Measurements from ENCODE around the gene RCOR1. TPM values are rescaled to one million over a fixed set of nuclear protein-coding genes. Genes with fewer than 3 reads are reported as not detected.

Gene RCOR1
- polyA plus RNA-seq, 1 donor from 2014 or later = 10.4 TPM

DNA sequence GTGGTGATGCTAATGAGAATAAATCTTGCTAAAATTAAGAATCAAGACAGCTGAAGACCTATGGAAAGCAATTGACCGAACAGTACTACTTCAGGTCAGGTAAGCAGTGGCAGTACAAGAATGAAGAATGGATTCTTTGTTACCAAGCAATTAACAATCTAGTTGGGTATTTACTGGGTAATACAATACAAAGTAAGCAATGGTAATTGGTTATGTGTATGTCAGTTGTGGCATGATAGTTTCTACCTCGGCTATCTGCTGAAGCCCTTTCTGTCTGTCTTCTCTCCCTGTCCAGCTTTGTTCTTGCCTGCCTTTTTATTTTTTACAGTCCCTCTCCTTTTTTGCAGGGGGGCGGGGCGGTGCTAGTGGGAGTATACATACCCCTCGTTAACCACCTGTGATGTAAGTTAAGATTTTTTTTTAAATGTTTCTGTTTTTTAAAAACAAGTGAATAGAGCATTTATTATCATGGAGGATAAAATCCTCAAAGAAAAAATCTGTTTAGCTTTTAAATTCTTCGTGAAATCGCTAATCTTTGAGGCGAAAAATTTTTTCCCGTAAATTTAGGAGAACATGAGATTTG lies 75.9 kb downstream of the RCOR1 start:
- Histone ChIP-seq H3K4me3 (ENCODE audit: low read length) (no peak overlapping the region), H3K79me2 (replicated peaks; ENCODE audit: insufficient read depth, low read length) (peaks cover 6% of the 10 kb centered on the region), H3K36me3 (ENCODE audit: insufficient read depth, low read length) (no peaks in the 10 kb centered on the region), H3K9me3 (ENCODE audit: low read length) (no peaks in the 10 kb centered on the region), H3F3A (ENCODE audit: insufficient read depth, low read length, poor library complexity, severe bottlenecking) (no peaks in the 10 kb centered on the region), H3K9me2 (ENCODE audit: insufficient read depth, low read length) (no peaks in the 10 kb centered on the region), H3K9ac (ENCODE audit: low read length) (no peak overlapping the region), H3K27me3 (ENCODE audit: insufficient read depth, low read depth, low read length) (no peaks in the 10 kb centered on the region), H3K4me2 (ENCODE audit: low read length) (no peak overlapping the region), H4K20me1 (ENCODE audit: insufficient read depth) (no peaks in the 10 kb centered on the region), H3K27ac (ENCODE audit: low read length) (no peak overlapping the region), H2AFZ (ENCODE audit: low read depth, low read length) (no peak overlapping the region)
- TF ChIP-seq, protein P1, sequence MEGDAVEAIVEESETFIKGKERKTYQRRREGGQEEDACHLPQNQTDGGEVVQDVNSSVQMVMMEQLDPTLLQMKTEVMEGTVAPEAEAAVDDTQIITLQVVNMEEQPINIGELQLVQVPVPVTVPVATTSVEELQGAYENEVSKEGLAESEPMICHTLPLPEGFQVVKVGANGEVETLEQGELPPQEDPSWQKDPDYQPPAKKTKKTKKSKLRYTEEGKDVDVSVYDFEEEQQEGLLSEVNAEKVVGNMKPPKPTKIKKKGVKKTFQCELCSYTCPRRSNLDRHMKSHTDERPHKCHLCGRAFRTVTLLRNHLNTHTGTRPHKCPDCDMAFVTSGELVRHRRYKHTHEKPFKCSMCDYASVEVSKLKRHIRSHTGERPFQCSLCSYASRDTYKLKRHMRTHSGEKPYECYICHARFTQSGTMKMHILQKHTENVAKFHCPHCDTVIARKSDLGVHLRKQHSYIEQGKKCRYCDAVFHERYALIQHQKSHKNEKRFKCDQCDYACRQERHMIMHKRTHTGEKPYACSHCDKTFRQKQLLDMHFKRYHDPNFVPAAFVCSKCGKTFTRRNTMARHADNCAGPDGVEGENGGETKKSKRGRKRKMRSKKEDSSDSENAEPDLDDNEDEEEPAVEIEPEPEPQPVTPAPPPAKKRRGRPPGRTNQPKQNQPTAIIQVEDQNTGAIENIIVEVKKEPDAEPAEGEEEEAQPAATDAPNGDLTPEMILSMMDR (IDR thresholded peaks at IDR 0.05; ENCODE audit: poor library complexity, severe bottlenecking) = no peak
- no peak for TF ChIP-seq SMC3 (conservative IDR thresholded peaks at IDR 0.05; ENCODE audit: poor library complexity)
- TF ChIP-seq TAF1 (IDR thresholded peaks at IDR 0.05; ENCODE audit: low read depth) = no peak
- TF ChIP-seq EZH2 (IDR thresholded peaks at IDR 0.05; ENCODE audit: borderline replicate concordance, insufficient read depth, low read length, poor library complexity, severe bottlenecking) = no peak
- TF ChIP-seq EP300 (conservative IDR thresholded peaks at IDR 0.05; ENCODE audit: poor library complexity, severe bottlenecking) = no peak
- TF ChIP-seq RAD21 (conservative IDR thresholded peaks at IDR 0.05) = no peak
- no peak for TF ChIP-seq POLR2AphosphoS5 (IDR thresholded peaks at IDR 0.05)
- TF ChIP-seq, protein P2, sequence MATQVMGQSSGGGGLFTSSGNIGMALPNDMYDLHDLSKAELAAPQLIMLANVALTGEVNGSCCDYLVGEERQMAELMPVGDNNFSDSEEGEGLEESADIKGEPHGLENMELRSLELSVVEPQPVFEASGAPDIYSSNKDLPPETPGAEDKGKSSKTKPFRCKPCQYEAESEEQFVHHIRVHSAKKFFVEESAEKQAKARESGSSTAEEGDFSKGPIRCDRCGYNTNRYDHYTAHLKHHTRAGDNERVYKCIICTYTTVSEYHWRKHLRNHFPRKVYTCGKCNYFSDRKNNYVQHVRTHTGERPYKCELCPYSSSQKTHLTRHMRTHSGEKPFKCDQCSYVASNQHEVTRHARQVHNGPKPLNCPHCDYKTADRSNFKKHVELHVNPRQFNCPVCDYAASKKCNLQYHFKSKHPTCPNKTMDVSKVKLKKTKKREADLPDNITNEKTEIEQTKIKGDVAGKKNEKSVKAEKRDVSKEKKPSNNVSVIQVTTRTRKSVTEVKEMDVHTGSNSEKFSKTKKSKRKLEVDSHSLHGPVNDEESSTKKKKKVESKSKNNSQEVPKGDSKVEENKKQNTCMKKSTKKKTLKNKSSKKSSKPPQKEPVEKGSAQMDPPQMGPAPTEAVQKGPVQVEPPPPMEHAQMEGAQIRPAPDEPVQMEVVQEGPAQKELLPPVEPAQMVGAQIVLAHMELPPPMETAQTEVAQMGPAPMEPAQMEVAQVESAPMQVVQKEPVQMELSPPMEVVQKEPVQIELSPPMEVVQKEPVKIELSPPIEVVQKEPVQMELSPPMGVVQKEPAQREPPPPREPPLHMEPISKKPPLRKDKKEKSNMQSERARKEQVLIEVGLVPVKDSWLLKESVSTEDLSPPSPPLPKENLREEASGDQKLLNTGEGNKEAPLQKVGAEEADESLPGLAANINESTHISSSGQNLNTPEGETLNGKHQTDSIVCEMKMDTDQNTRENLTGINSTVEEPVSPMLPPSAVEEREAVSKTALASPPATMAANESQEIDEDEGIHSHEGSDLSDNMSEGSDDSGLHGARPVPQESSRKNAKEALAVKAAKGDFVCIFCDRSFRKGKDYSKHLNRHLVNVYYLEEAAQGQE (IDR thresholded peaks at IDR 0.05; ENCODE audit: borderline replicate concordance) = no peak
- TF ChIP-seq MXI1 (conservative IDR thresholded peaks at IDR 0.05; ENCODE audit: poor library complexity, severe bottlenecking) = no peak

DNA sequence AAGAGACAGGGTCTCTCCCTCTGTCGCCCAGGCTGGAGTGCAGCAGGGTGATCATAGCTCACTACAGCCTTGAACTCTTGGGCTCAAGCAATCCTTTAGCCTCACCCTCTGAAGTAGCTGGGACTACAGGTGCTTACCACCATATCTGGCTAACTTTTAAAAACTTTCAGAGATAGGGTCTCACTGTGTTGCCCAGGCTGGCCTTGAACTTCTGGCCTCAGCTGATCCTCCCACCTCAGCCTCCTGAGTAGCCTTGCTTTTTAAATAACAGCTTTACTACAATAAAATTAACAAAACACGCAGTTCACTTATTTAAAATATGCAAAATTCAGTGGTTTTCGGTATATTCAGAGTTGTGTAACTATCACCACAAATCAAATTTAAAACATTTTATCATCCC lies 79.0 kb downstream of the RCOR1 start:
- no peaks in the 10 kb centered on the region for H4K20me1 ChIP-seq (ENCODE audit: insufficient read depth)
- TF ChIP-seq MXI1 (conservative IDR thresholded peaks at IDR 0.05; ENCODE audit: poor library complexity, severe bottlenecking) (no peak), POLR2AphosphoS5 (IDR thresholded peaks at IDR 0.05) (no peak), TAF1 (IDR thresholded peaks at IDR 0.05; ENCODE audit: low read depth) (no peak), RAD21 (conservative IDR thresholded peaks at IDR 0.05) (no peak), SMC3 (conservative IDR thresholded peaks at IDR 0.05; ENCODE audit: poor library complexity) (no peak), EP300 (conservative IDR thresholded peaks at IDR 0.05; ENCODE audit: poor library complexity, severe bottlenecking) (no peak), EZH2 (IDR thresholded peaks at IDR 0.05; ENCODE audit: borderline replicate concordance, insufficient read depth, low read length, poor library complexity, severe bottlenecking) (no peak)
- TF ChIP-seq, protein P1 (IDR thresholded peaks at IDR 0.05; ENCODE audit: poor library complexity, severe bottlenecking) = no peak
- TF ChIP-seq, protein P2 (IDR thresholded peaks at IDR 0.05; ENCODE audit: borderline replicate concordance) = no peak

More for the DNA sequence above, 79.0 kb downstream of the RCOR1 start:
- Histone ChIP-seq H3K9me3 (ENCODE audit: low read length) (no peaks in the 10 kb centered on the region), H3K4me2 (ENCODE audit: low read length) (no peak overlapping the region), H3K27me3 (ENCODE audit: insufficient read depth, low read depth, low read length) (no peaks in the 10 kb centered on the region), H3K9me2 (ENCODE audit: insufficient read depth, low read length) (no peaks in the 10 kb centered on the region), H3K4me3 (ENCODE audit: low read length) (no peak overlapping the region), H2AFZ (ENCODE audit: low read depth, low read length) (no peak overlapping the region), H3K27ac (ENCODE audit: low read length) (no peak overlapping the region), H3F3A (ENCODE audit: insufficient read depth, low read length, poor library complexity, severe bottlenecking) (no peaks in the 10 kb centered on the region), H3K9ac (ENCODE audit: low read length) (no peak overlapping the region), H3K79me2 (replicated peaks; ENCODE audit: insufficient read depth, low read length) (peaks cover 9% of the 10 kb centered on the region), H3K36me3 (ENCODE audit: insufficient read depth, low read length) (no peaks in the 10 kb centered on the region)

All from neural cell (in vitro differentiated cells).